Right lobe of liver (tissue), 6 donors: ENCODE data around the gene B4GALT1. TPM values are rescaled to one million over a fixed set of nuclear protein-coding genes. Genes with fewer than 3 reads are reported as not detected.
A peak's percentile ranks its signal among the peaks of the same experiment; 100 is the strongest.

Source experiments
- ATAC-seq, 4 donors: fragments of 200-7000 bp; cut with Tn5 transposase; one replicate each; pipeline ENCODE4 v1.9.1; 2020; ENCODE audit warnings: mild to moderate bottlenecking in 4 of 4, moderate library complexity in 4 of 4
- DNase-seq, 3 donors: peaks; one replicate each; pipeline ENCODE4 v3.0.0-alpha.2; 2020
- H3K27ac ChIP-seq, 3 donors: fragments of 200-600 bp; one replicate each; pipeline ENCODE4 v1.8.0; 2022
- H3K27me3 ChIP-seq, 2 donors: fragments of 200-600 bp; one replicate each; pipeline ENCODE4 v1.8.0; 2022
- H3K36me3 ChIP-seq, 4 donors: fragments of 200-600 bp; sonication (generic) in 1 of 4; one replicate each; pipeline versions ENCODE4 v1.5.1 to v1.8.0; 2017 to 2022; ENCODE audit warnings: control low read depth in 1 of 4
- H3K4me1 ChIP-seq, 4 donors: fragments of 200-600 bp; sonication (generic) in 1 of 4; one replicate each; pipeline versions ENCODE4 v1.5.1 to v1.8.0; 2017 to 2022; ENCODE audit warnings: control low read depth in 1 of 4
- H3K4me3 ChIP-seq, 3 donors: fragments of 200-600 bp; one replicate each; pipeline ENCODE4 v1.8.0; 2022
- H3K9me3 ChIP-seq, 4 donors: fragments of 200-600 bp; sonication (generic) in 1 of 4; one replicate each; pipeline versions ENCODE4 v1.5.1 to v1.8.0; 2017 to 2022; ENCODE audit warnings: control low read depth in 1 of 4
- POLR2A ChIP-seq: fragments of 450-650 bp; IDR thresholded peaks from one replicate; pipeline ENCODE4 v1.6.1; 2017; ENCODE audit warnings: antibody characterized with exemption, mild to moderate bottlenecking
- WGBS: methylation state at CpG from one replicate; pipeline ENCODE4 v1.1.6; 2018; ENCODE audit warnings: low coverage, low lambda C conversion rate; ENCODE audit not compliant: insufficient coverage; ENCODE audit errors: missing lambda C conversion rate; 5-methylcytosine and 5-hydroxymethylcytosine counted together
- intact Hi-C, 2 donors: fragments of 100-400 bp; cut with DNase I; formaldehyde crosslinking; loops; one replicate each; pipeline versions ENCODE4 v1.11.2 to v1.14.1; 2022
- total RNA-seq, 6 experiments: library from RNA; depleted of rRNA in 2 of 6; stranded (reverse); fragments of >200 nt in 2 of 6; fragmentation: NEBNext Ultra II Directional in 3 of 6; extraction: Animal tissue kit (Norgen Biotek cat#: 25700) in 3 of 6; gene quantifications; one replicate each; pipeline versions ENCODE4 v1.1.0 to v1.2.4, GENCODE V29; 2016 to 2023
- TF ChIP-seq, protein P1 (sequence below), 4 donors: fragments of 200-600 bp in 3 of 4; fragments of 450-650 bp in 1 of 4; IDR thresholded peaks; one replicate each; pipeline versions ENCODE4 v1.5.1 to v1.8.0; 2016 to 2022; ENCODE audit warnings: antibody characterized with exemption in 4 of 4, mild to moderate bottlenecking in 2 of 4
- donor health status: DM: no; HTN: yes; CAD: no.
- donor health status: DM: no; HTN: no; CAD: no.
- donor health status: DM: no; HTN: no; CAD: no.
- donor health status: DM: no; HTN: yes; CAD: no.
- donor health status: DM: no; HTN: yes; CAD: no.

B4GALT1 gene
- total RNA-seq, 6 experiments from 2014 or later: 48.5 to 145 (median 79.5) TPM

GRCh38 chr9:33209394-33209793 lies 42.3 kb upstream of the B4GALT1 start:
- Histone ChIP-seq H3K9me3 (no peaks in the 10 kb centered on the region), H3K4me3 (no peak overlapping the region), H3K36me3 (no peaks in the 10 kb centered on the region), H3K27ac (no peak overlapping the region), H3K4me1 (no peaks in the 10 kb centered on the region), H3K27me3 (no peaks in the 10 kb centered on the region)
- WGBS: 78% methylated on average over 1 of the region's 1 CpG
- TF ChIP-seq, protein P1, sequence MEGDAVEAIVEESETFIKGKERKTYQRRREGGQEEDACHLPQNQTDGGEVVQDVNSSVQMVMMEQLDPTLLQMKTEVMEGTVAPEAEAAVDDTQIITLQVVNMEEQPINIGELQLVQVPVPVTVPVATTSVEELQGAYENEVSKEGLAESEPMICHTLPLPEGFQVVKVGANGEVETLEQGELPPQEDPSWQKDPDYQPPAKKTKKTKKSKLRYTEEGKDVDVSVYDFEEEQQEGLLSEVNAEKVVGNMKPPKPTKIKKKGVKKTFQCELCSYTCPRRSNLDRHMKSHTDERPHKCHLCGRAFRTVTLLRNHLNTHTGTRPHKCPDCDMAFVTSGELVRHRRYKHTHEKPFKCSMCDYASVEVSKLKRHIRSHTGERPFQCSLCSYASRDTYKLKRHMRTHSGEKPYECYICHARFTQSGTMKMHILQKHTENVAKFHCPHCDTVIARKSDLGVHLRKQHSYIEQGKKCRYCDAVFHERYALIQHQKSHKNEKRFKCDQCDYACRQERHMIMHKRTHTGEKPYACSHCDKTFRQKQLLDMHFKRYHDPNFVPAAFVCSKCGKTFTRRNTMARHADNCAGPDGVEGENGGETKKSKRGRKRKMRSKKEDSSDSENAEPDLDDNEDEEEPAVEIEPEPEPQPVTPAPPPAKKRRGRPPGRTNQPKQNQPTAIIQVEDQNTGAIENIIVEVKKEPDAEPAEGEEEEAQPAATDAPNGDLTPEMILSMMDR (IDR thresholded peaks at IDR 0.05): no peak
- no peak for TF ChIP-seq POLR2A
- intact Hi-C loops: no loop called here
- ATAC-seq (no peak), DNase-seq (peak in 1 of 3 donors; percentile 3)

DNA sequence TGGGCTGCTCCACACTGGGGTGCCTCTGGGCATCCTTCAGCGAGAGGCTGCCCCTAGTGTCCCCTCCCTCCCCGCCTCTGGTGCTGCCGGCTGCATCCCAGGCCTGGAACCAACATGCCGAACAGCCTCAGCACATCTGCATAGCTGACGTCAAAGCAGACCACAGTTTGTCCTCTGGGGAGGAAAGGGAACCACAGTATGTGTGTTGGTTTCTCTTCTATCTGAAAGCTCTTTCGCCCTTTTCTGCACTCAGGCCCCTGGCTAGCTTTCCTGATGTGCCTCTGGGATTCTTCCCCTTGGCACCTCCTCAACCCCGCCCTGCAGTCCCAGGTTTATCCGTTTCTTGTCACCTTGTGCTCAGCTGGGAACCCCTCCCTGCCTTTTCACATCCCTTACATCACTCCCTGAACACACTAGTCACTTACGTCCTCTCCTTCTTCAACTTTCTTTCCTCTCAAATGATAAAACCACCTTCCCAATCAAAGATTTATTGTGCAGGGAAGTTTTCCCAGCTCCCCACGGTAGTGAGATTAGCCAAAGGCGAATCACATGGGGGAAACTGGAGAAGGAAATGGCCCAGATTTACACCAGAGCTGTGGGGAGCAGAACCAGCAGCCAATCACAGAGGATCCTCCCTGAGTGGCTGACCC lies 35.5 kb upstream of the B4GALT1 start:
- Histone ChIP-seq H3K9me3 (no peaks in the 10 kb centered on the region), H3K27ac (no peak overlapping the region), H3K4me3 (no peak overlapping the region), H3K27me3 (no peaks in the 10 kb centered on the region), H3K4me1 (no peaks in the 10 kb centered on the region), H3K36me3 (no peaks in the 10 kb centered on the region)
- WGBS: 59% methylated on average over 5 of the region's 11 CpGs
- no peak for DNase-seq
- ATAC-seq: peak; percentile 39 to 58 (median 53)
- intact Hi-C loops: no loop called here
- TF ChIP-seq, protein P1 (IDR thresholded peaks at IDR 0.05): no peak
- no peak for TF ChIP-seq POLR2A

DNA sequence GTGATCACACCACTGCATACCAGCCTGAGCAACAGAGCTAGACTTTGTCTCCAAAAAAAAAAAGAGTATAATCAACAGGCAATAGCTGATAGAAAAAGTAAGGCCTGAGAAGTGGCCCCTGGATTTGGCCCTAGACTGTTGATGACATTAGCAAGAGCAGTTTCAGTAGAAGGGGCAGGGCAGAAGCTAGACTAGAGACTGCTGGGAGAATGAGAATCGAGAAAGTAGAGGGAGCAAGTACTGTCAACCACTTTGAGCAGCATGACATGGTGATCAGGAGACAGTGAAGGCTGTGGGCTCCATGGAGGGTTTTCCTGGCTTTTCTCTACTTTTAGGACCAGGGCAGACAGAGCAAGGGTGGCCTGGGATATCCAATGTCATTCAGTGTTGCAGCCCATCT lies 34.9 kb upstream of the B4GALT1 start:
- WGBS: 80% methylated on average over 1 of the region's 1 CpG

DNA sequence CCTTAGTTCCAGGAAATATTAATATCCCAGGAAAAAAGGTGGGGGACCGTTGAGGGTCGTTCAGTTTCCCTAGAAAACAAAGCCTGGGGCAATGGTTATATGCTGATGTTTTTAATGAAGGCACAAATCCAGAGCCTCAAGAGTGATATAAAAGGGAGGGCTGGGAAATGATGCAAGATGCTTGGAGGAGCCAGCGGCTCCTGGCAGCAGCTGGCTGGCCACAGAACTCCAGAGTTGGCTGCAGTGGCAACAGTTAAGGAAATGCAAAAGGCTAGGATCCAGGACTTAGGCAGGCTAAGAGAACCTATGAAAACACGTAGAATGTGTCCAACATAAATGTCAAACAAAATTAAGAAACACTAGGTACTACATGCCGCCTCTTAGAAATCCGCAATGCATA lies 31.0 kb upstream of the B4GALT1 start:
- no peaks in the 10 kb centered on the region for H3K27me3 ChIP-seq
- no peak for TF ChIP-seq POLR2A
- TF ChIP-seq, protein P1 (IDR thresholded peaks at IDR 0.05): no peak
- DNase-seq (no peak), ATAC-seq (no peak)
- no peak overlapping the region for H3K4me3 ChIP-seq
- intact Hi-C loops: no loop called here
- H3K36me3 ChIP-seq: no peaks in the 10 kb centered on the region
- 56% methylated on average over 6 of the region's 6 CpGs for WGBS
- no peak overlapping the region for H3K27ac ChIP-seq
- no peaks in the 10 kb centered on the region for H3K9me3 ChIP-seq
- H3K4me1 ChIP-seq: no peaks in the 10 kb centered on the region

More for the DNA sequence above, 34.9 kb upstream of the B4GALT1 start:
- H3K36me3 ChIP-seq: no peaks in the 10 kb centered on the region
- H3K27me3 ChIP-seq: no peaks in the 10 kb centered on the region
- H3K4me1 ChIP-seq: no peaks in the 10 kb centered on the region
- no peak overlapping the region for H3K27ac ChIP-seq
- intact Hi-C loops: no loop called here
- H3K9me3 ChIP-seq: no peaks in the 10 kb centered on the region
- ATAC-seq (no peak), DNase-seq (no peak)
- H3K4me3 ChIP-seq: no peak overlapping the region
- TF ChIP-seq POLR2A: no peak
- TF ChIP-seq, protein P1 (IDR thresholded peaks at IDR 0.05): no peak
